NCI-H2227 (cell line): ENCODE results near the gene RAB43.

Experiments
- DNase-seq: peaks from one replicate; lab custom pipeline; 2025; ENCODE audit not compliant: unreplicated experiment; lab: John Stamatoyannopoulos, UW

RAB43 gene

DNA sequence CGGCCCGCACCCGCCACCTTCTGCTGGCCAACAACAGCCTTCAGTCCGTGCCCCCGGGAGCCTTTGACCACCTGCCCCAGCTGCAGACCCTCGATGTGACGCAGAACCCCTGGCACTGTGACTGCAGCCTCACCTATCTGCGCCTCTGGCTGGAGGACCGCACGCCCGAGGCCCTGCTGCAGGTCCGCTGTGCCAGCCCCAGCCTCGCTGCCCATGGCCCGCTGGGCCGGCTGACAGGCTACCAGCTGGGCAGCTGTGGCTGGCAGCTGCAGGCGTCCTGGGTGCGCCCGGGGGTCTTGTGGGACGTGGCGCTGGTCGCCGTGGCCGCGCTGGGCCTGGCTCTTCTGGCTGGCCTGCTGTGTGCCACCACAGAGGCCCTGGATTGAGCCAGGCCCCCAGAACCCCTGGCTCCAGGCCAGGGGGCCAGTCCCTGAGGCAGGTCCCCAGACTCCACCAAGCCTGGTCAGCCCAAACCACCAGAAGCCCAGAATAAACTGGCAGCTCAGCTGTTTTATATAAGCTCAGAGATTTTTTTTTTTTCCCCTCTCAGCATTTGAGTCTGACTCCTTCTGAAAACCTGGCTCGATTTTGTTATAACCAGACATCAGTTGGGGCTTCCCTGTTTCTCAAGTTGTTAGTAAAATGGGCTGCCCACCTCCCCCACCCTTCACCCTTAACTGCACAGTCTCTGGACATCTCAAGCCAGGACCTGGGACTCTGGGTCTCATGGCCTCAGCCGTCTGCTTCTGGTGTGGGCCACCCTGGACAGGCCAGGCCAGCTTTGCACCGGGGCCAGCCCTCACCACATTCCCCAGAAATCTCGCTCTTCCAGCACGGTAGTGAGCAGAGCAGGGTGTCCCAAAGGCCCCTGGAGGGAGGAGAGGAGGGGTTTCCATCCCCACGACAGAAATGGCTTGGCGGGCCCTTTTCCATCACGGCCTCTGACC is 59.4 kb downstream of the RAB43 start:
- no peak for DNase-seq

- DNase-seq: no peak
Observed at GRCh38 chr3:129061023-129061887, 60.3 kb downstream of the RAB43 start.

GRCh38 chr3:129060276-129061022 is 61.2 kb downstream of the RAB43 start, which contains the start of gene GP9:
Gene GP9, plus strand, starts transcription at chr3:129060779. Its CDS starts 961 bp downstream, at chr3:129061740.
- DNase-seq: no peak

DNA sequence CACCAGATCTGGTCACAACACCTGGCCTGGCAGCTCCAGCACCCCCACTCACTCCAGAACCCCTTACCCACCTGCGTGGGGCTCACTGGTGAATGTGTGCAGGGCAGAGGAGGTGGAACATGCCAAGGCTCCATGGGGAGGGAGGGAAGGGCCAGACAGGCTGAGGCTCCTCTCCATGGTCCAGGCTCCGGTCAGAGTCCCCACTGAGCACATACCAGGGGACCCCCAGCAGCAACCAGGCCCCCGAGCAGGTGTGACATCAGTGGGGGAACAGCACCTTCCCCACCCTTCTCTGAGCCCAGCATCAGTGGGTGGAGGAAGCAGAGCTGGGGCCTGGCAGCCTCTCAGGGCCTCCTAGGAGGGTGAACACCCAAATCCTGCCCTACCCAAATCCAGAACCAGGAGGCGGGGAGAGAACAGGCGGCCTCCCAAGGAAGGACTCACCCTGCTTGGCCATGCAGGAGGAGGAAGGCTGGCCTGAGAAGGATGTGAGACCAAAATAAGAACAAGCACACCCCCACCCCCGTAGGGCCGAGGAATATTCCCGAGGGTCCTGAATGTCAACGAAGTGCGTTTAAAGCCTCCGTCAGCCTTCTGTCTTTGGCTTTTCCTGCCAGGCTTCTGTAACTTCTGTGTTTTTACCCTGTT is 62.2 kb downstream of the RAB43 start:
- DNase-seq: no peak

GRCh38 chr3:129058441-129059200 is 63.0 kb downstream of the RAB43 start:
- no peak for DNase-seq

GRCh38 chr3:129057249-129057648 is 64.4 kb downstream of the RAB43 start:
- DNase-seq: no peak

DNA sequence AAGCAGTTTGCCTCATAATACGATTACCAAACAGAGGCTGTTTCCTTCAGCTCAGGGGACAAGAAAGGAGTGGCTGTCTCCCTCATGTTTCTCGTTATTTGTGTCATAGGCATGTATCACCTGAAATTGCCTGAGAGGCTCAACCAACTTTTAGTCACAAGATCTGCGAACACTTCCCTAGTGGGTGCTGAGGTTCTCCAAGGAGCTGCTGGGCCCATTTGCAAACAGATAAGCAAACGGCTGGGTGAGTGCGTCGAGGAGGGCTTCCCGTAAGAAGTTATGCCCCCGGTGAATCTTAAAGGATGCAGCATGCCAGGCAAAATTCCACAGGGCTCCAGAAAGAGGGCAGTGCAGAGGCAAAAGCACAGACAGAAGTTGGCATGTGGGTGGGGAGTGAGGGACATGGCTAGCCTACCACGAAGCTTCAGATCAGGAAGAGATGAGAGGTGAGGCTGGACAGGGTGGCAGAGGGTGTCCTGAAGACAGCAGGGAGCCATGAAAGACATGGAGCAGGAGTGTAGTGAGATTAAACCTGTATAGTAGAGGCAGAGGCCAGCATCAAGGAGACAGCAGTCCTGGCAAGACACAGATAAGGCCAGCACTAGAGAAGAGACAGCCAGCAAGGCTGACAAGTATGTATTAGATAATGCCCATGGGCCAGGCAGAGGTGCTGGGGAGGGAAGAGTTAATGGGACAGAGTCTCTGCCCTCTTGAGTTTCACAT is 65.0 kb downstream of the RAB43 start:
- DNase-seq: no peak

DNA sequence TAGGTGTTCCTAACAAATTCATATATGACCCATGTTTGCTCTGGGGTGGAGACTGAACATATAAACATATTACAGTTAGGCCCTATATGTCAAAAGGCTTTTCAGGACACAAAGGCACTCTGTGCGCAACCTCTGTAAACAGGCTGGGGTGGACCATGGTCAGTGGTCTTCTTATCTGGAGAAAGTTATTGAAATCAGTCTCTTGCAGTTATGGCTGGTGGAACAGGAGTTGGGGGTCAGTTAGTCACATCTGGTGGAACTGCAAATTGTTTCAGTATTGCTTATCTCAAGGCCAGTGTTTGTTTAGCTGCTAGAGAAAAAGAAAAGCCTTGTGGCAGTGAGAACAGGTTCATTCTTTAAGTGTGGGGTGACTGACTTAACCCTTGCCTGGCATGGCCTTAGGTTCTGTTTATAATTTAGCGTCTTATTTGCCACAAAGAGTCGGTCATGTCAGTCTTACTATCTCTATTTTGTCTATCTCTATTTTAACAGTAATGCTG is 66.9 kb downstream of the RAB43 start:
- no peak for DNase-seq

GRCh38 chr3:129052675-129053074 is 68.9 kb downstream of the RAB43 start:
- DNase-seq: no peak

DNA sequence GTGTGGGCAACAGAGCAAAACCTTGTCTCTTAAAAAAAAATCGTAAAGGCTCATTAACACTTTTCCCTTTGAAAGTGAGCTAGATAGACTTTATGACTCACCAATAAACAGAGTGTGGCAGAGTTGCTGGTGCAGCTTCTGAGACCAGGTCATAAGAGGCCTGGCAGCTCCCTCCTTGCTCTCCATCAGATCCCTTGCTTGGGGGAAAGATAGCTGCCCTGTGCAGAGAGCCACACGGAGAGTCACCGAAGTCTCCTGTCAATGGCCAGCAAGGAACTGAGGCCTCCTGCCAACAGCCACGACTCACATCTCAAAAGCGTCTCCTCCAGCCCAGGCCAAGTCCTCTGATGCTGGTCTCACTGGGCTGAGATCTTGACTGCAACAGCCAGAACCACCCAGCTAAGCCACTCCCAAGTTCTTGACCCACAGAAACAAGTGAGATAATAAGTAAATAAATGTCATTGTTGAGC is 69.7 kb downstream of the RAB43 start:
- no peak for DNase-seq

DNA sequence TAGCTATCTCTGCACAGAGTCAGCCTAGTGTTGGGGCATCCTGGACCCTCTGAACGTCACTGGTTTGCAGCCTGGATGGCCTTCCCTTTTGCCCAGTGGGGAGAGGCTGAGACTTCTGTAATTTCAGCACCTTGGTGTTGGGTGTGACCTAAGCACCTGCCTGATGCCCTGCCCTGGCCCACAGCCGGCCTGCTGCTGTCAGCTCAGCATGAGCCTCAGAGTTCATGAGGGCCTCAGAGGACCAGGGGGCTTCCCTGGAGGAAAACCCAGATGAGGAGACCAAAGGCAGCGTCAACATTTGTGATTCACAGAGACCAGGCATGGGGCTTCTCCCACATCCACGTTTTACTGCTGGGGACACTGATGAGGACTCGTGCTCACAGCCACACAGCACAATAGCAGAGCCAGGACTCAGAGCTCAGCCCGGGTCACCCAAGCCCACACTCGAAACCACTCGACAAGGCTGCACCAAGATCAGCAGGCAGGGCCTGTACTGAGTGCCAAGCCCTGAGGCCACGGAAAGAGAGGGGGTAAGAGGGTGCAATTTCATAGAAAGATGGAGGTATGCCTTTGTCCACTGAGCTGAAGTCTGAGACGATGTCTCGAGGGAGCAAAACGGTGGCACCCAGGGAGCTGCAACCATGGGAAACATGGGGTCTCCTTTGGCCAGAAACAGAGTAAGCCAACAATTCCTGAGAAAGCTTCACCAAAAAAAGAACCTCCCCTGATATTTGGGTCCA is 70.9 kb downstream of the RAB43 start:
- DNase-seq: no peak

DNA sequence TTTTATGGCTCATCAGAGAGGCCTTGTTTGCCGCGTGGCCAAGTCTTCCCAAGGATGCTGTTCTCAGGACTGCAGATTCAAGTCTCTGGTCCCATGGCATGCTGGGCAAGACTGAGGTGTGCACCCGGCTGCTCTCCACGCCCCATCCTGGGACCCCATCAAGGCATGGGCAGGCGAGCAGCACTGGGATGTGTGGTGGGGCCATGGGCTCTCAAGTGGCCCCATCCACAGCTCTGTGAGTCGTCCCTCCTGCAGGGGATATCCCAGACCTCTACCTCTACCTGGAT is 74.1 kb downstream of the RAB43 start:
- no peak for DNase-seq

- DNase-seq: no peak
Observed at GRCh38 chr3:129046732-129047552, 74.7 kb downstream of the RAB43 start.

DNA sequence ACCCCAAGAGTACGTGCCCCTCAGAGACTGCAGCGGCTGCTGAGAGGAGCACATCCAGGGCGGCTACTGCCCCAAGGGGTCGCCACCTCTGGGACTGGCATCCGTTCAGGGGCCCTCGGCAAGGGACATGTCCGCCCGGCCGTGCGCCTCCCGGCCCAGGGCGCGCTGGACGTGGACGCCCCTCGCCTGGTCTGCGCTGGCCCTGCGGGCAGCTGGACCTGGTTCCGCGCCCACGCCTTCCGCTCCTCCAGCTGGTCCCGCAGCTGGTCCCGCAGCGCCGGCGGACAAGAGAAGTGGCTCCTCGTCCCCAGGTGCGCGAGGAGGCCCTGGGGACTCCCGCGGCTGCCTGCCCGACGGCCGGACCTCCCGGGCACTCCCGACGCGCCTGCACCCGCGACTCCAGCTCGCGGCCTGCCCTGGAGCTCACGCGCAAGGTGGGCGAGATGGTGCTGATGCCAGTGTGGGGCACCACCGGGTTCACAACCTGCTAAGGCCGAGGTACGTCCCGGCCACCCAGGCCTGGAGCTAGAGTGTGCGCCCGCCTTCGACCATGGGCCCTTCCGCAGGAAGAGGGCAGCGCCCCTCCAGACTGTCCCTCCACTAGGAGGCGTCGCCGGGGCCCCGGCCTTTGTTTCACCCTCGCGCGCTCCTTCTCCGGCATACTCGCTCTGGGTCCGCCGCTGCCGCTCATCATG is 75.4 kb downstream of the RAB43 start:
- no peak for DNase-seq

DNA sequence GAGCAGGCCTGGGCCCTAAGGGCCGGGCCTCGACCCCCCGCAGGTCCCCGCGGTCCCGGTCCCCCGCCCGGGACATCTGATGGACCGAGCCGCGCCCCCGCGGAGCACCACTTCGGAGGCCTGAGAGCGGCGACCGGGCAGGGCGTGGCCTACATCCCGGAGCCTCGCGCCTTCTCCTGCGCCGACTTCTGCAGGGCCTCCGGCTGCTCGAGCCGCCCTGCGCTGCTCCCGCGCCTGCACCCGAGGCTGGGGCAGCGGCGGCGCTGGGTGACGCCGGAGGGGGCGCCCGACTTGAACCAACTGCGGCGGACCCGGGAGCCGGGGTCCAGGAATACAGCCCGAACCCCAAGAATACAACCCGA is 75.9 kb downstream of the RAB43 start:
- DNase-seq: no peak

- no peak for DNase-seq
Observed at GRCh38 chr3:129040579-129041300, 80.9 kb downstream of the RAB43 start.

DNA sequence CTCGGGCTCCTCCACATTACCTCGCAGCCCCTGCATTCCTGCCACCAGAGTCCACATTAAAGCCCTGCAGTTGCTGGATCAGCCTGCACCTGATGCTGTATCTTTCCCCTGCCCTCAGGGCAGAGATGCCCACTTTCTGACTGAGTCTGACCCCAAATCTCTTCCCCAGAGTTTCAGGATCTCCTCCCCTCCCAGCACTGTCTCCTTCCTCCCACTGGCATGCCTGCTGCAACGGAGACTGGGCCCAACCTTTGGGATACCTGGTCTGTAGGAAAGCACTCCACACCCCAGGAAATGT is 81.6 kb downstream of the RAB43 start:
- no peak for DNase-seq
